Uterus (tissue), 2 donors: ENCODE results near the gene MYZAP.

ENCODE experiments used
- POLR2A ChIP-seq, 2 donors: fragments of 450-650 bp; IDR thresholded peaks; one replicate each; pipeline ENCODE4 v1.6.1; 2016; ENCODE audit warnings: antibody characterized with exemption in 2 of 2, mild to moderate bottlenecking in 1 of 2, moderate library complexity in 1 of 2
- TF ChIP-seq, protein P1 (sequence below), 4 experiments: fragments of 200-600 bp in 2 of 4; fragments of 450-650 bp in 2 of 4; sonication (generic) in 2 of 4; IDR thresholded peaks; one replicate each; pipeline ENCODE4 v1.5.1; 2016 to 2019; ENCODE audit warnings: antibody characterized with exemption in 4 of 4, mild to moderate bottlenecking in 2 of 4, moderate library complexity in 1 of 4

GRCh38 chr15:57686657-57687056 is 95.0 kb downstream of the MYZAP start:
- TF ChIP-seq, protein P1, sequence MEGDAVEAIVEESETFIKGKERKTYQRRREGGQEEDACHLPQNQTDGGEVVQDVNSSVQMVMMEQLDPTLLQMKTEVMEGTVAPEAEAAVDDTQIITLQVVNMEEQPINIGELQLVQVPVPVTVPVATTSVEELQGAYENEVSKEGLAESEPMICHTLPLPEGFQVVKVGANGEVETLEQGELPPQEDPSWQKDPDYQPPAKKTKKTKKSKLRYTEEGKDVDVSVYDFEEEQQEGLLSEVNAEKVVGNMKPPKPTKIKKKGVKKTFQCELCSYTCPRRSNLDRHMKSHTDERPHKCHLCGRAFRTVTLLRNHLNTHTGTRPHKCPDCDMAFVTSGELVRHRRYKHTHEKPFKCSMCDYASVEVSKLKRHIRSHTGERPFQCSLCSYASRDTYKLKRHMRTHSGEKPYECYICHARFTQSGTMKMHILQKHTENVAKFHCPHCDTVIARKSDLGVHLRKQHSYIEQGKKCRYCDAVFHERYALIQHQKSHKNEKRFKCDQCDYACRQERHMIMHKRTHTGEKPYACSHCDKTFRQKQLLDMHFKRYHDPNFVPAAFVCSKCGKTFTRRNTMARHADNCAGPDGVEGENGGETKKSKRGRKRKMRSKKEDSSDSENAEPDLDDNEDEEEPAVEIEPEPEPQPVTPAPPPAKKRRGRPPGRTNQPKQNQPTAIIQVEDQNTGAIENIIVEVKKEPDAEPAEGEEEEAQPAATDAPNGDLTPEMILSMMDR (IDR thresholded peaks at IDR 0.05): no peak
- no peak for TF ChIP-seq POLR2A (IDR thresholded peaks at IDR 0.05)
